Eye (tissue), 1 donor: ENCODE results near the gene PRR19.
A peak's percentile ranks its signal among the peaks of the same experiment; 100 is the strongest.

Source experiments
- DNase-seq: peaks from one replicate; pipeline ENCODE4 v3.0.0-alpha.2; 2015

The PRR19 gene

GRCh38 chr19:42303101-42303464 is 1.2 kb downstream of the PRR19 start:
- no peak for DNase-seq

- no peak for DNase-seq
These were observed 1.9 kb downstream of the PRR19 start for GRCh38 chr19:42303876-42304275.

GRCh38 chr19:42306646-42307045 is 4.7 kb downstream of the PRR19 start:
- DNase-seq: no peak

- no peak for DNase-seq
These were observed 7.8 kb downstream of the PRR19 start for GRCh38 chr19:42309686-42310085.

- DNase-seq: no peak
These were observed 9.7 kb downstream of the PRR19 start for GRCh38 chr19:42311657-42312056.

- DNase-seq: no peak
These were observed 10.4 kb downstream of the PRR19 start for GRCh38 chr19:42312370-42312769.

- peak; percentile 86 for DNase-seq
These were observed 11.3 kb downstream of the PRR19 start, which contains the start of gene TMEM145 for GRCh38 chr19:42313096-42313839. Gene TMEM145, plus strand, starts transcription at chr19:42313309. Its CDS starts 68 bp downstream, at chr19:42313377.

GRCh38 chr19:42313840-42314755 is 12.2 kb downstream of the PRR19 start:
- DNase-seq: no peak

GRCh38 chr19:42315024-42315423 is 13.1 kb downstream of the PRR19 start:
- DNase-seq: no peak

GRCh38 chr19:42316223-42317211 is 14.6 kb downstream of the PRR19 start:
- DNase-seq: peak; percentile 37

- no peak for DNase-seq
These were observed 15.6 kb downstream of the PRR19 start for GRCh38 chr19:42317535-42317934.

- DNase-seq: no peak
These were observed 20.4 kb downstream of the PRR19 start for GRCh38 chr19:42322305-42322704.

GRCh38 chr19:42323473-42323851 is 21.5 kb downstream of the PRR19 start:
- peak; percentile 46 for DNase-seq

- DNase-seq: peak; percentile 29
These were observed 22.1 kb downstream of the PRR19 start for GRCh38 chr19:42323852-42324654.

- no peak for DNase-seq
These were observed 22.8 kb downstream of the PRR19 start for GRCh38 chr19:42324655-42325307.

GRCh38 chr19:42325308-42325895 is 23.5 kb downstream of the PRR19 start, which contains the start of gene MEGF8:
Gene MEGF8, plus strand, starts transcription at chr19:42325635. Its CDS starts 609 bp downstream, at chr19:42326244.
- peak; percentile 100 for DNase-seq

- peak; percentile 27 for DNase-seq
These were observed 24.2 kb downstream of the PRR19 start for GRCh38 chr19:42325896-42326771.

GRCh38 chr19:42326969-42327368 is 25.0 kb downstream of the PRR19 start:
- DNase-seq: no peak

- no peak for DNase-seq
These were observed 25.4 kb downstream of the PRR19 start for GRCh38 chr19:42327381-42327780.

GRCh38 chr19:42328106-42328505 is 26.2 kb downstream of the PRR19 start:
- DNase-seq: no peak
